Stimulated activated CD4-positive, alpha-beta T cell treated with anti-CD3 and anti-CD28 coated beads, Interleukin-12 subunit alpha, Interleukin-12 subunit beta, amount 100 ng/mL, for 24 hours (primary cell): ENCODE results near the gene PCGF5.
A peak's percentile ranks its signal among the peaks of the same experiment; 100 is the strongest.
"Not testable (repeated sequence)": the region's sequence is repeated elsewhere in the genome, so short reads cannot be mapped to it uniquely, and the experiment has no call there.

Source experiments
- DNase-seq, 2 experiments: peaks; one replicate each; pipeline ENCODE4 v3.0.0-alpha.2; 2020; ENCODE audit warnings: low read depth in 2 of 2

PCGF5 gene

DNA sequence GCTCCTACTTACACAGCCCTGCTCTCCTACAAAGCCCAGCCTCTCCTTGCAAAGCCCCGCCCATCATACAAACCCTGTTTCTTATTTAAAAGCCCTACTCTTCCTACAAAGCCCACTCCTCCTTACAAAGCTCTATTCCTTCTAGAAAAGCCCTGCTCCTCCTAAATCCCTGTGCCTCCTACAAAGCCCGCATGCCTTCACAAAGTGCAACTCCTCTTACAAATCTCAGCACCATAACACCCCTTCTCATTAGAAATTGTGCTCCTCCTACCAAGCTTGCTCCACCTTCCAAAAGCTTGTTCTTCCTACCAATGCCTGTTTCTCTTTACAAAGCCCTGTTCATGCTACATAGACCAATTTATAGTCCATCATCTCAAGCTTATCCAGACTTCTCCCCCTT, 66.1 kb downstream of the PCGF5 start:
- no peak for DNase-seq

- no peak for DNase-seq
These were observed 66.8 kb downstream of the PCGF5 start for GRCh38 chr10:91287276-91287675.

DNA sequence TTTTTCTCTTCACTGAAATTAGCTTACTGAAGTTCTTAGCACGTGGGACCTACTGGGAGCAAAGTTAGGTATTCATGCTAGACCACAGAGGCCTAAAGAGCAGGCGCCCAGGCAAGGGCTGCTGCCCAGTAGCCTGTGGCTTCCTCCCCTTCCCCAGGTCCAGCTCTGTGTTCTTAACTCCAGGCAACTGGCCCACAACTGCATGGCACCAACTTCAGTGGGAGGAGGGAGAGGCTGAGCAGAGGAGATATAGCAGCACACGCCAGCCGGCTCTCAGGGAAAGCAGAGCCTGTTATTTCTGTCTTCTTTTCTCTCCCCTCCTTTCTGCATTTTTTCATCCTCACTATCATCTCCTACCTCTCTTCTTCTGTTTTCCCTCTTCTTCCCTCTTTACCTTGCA, 67.4 kb downstream of the PCGF5 start:
- no peak for DNase-seq

DNA sequence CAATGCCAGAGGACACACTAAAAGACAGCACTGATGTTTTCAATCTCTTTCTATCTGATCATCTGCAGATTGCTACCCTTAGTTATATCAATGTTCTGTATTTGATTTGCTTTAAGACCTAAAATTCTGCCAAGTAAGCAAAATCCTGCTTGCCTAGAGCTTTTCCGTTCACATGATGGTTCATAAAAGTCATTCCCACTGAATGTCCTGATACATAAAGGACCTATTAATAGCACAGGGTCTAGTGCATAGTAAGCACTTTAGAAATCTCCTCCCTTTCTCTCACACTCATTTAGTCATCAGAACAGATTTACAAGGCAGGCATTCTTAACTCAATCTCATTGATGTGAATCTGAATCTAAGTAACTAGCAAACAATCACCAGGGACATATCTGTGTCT, 68.8 kb downstream of the PCGF5 start:
- no peak for DNase-seq

DNA sequence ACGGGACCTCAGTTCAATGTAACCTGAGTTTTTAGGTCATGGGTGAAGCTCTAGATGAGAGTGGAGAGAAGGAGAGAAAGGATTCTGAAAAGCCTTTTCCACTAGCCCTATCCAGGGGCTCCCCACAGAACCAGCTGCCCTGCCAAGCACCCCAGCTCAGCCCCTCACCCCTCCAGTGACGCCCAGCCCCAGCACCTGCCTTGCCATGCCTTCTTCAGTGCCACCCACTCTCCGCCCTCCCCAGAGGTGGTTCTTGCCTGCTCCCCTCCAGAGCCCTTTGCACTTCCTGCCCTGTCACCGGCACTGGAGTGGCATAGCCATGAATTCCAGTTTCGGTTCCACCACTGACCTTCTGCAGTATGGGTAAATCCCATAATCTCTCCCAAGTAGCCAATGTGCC, 70.1 kb downstream of the PCGF5 start:
- no peak for DNase-seq

GRCh38 chr10:91294134-91294906, 73.9 kb downstream of the PCGF5 start:
- no peak for DNase-seq

- no peak for DNase-seq
These were observed 74.9 kb downstream of the PCGF5 start for GRCh38 chr10:91295346-91295745.

DNA sequence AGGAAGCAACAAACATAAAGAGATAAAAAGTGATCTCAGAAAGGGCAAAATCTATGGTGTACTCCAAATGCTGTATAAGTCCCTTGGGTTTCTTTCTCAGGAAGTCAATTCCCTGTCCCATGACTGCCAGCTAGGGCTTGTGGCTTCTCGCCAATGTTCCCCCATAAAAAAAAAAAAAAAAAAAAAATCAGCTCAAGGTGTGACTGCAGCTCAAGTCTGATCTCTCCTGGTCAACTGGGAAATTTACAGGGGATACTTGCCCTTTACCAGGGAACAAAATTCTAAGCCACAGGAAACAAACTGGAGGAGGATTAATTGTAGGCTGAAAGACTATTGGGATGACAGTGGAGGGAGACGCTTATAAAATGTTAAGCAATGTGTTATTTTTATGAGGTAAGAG, 76.0 kb downstream of the PCGF5 start:
- DNase-seq: no peak

DNA sequence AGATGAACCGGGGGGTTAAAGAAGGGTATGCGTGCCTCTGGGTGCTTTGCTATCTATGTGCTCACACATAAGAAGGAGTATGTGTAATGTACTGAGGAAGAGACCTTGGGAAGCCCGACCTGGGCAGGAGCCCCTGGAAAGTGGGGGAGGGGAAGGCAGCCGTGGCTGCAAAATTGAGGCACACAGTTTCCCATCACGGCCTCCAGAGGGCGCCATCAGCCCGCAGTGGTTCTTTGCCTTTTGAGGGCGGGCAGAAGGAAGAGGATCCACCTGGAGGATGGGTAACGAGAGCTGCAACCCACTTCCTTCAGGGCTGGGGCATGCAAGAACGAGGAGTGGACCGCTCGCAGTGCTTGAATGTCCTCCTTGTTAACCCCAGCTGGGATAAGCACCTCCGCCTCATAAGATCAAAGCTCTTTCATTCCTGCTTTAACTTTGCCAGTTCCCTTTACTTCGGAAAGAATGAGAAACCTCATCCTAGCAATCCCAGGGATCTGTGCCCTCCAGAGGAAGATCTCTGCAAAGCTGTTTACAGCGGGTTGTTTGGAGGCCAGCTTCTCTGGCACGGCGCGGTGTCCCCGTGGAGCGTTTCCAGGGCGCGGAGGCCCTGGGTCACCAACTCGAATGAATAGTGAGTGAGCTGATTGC, 77.9 kb downstream of the PCGF5 start:
- DNase-seq: peak; percentile 66 to 73

- DNase-seq: no peak
These were observed 79.6 kb downstream of the PCGF5 start for GRCh38 chr10:91299999-91300575.

GRCh38 chr10:91302946-91303345, 82.5 kb downstream of the PCGF5 start:
- not testable (repeated sequence) for DNase-seq

DNA sequence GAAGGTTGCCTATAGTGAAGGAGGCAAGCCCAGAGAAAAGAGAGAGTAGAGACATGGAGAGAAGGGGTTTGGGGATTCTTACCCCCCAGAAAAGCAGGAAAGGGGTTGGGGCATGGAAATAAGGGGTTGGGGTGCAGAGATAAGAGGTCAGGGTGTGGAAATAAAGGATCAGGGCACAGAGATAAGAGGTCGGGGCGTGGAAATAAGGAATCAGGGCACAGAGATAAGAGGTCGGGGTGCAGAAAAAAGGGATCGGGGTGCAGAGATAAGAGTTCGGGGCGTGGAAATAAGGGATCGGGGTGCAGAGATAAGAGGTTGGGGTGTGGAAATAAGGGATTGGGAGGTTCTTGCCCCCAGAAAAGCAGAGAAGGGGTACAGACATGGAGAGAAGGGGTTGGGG, 85.5 kb downstream of the PCGF5 start:
- DNase-seq: not testable (repeated sequence)

DNA sequence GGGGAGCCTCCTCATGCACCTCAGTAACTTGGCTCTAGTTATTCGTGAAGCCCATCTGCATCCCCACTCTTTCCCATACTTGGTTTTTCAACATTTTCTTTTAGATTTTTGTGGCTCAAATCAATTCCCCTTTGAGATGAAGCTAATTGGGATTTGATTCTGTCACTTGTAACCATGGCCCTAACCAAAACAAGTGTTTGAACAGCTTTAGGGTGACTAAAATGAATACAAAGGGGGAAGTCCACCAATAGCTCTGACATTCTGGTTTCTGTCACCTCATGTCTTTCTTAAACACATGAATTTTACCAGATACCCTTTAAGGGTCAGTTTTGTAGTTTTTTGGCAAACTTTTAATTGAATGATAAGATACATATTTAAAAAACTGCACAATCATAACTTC, 87.0 kb downstream of the PCGF5 start:
- DNase-seq: no peak

DNA sequence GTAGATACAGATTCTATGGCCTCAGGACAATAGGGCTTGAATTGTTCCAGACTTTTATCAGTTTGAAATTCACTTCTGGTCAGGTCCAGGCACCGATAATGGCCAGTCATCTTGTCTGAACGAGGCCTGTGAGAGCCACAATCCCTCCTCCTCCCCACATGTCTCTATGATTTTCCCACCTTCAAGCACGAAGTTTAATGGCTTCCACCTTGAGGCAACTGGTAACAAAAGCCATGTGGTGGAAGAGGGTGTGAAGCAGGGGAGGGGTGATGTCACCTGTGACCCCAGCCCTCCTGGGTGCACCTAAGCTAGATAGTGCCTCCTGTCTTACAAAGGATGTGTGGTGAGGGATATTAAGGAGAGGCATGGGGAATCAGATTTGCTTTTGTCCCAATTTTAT, 89.2 kb downstream of the PCGF5 start:
- no peak for DNase-seq

GRCh38 chr10:91311601-91312381, 91.3 kb downstream of the PCGF5 start:
- DNase-seq: no peak

- no peak for DNase-seq
These were observed 91.9 kb downstream of the PCGF5 start for GRCh38 chr10:91312382-91312733.

DNA sequence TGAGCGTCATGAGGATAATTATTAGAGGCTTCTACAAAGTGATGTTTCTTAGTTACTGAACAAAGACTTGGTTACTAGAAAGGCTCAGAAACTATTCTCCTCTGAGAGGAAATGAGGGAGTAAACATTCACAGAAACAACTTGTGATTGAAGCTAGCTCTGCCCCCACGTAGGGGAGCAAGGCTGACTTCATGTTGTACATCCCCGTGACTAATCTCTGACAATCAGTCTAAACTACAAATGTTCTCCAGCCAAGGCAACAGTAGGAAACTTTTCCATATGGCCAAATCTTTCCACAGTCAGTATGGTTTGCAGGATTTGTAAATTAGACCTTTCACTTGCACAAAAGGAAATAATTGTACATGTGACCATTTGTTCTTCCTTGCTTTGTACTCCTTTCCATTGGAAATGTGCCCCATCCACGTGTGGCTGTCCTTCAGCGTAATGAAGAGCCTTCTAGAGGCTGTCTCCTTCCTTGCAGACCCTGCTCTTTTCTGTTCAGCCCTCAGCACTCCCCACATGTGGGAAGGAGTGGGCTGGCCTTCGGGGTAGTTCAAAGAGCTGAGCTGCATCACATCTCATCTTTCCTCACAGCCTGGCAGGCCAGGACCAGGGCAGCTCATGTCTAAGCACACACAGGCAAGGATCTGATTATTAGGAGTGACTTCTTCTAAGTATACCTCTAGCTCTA, 93.5 kb downstream of the PCGF5 start:
- DNase-seq: no peak

GRCh38 chr10:91316486-91316885, 96.0 kb downstream of the PCGF5 start:
- DNase-seq: no peak

GRCh38 chr10:91317541-91317940, 97.1 kb downstream of the PCGF5 start:
- DNase-seq: no peak

DNA sequence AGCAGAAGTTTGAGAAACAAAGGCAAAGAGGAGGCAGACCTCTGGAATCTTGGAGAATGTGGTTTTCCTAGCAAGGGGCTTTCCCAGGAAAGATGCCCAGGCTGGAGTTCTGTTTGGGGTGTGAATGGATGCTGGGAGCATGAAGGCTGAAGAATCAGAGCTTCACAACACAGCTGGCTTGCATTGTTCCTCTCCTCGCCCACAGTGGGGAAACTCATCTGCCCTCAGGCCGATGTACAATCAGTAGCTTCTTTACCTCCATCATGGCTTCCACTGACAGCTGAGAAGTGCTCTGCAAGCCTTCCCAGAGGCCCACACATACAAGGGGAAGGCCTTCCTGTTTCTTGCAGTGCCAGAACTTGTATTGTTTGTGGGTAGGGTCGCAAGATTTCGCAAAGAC, 98.9 kb downstream of the PCGF5 start:
- DNase-seq: no peak

GRCh38 chr10:91323293-91323905, 102.9 kb downstream of the PCGF5 start:
- not testable (repeated sequence) for DNase-seq
